ENCODE data around the gene FAF1. TPM values are rescaled to one million over a fixed set of nuclear protein-coding genes. Genes with fewer than 3 reads are reported as not detected.
A peak's percentile ranks its signal among the peaks of the same experiment; 100 is the strongest.

The FAF1 gene
- total and polyA plus RNA-seq, 9 donors = 23.1 to 76.0 (median 57.1) TPM

GRCh38 chr1:50986653-50987052 lies 26.6 kb upstream of the FAF1 start:
- Histone ChIP-seq H3K27me3 (no peaks in the 10 kb centered on the region), H3K36me3 (no peaks in the 10 kb centered on the region), H3K4me3 (no peak overlapping the region), H3K27ac (no peak overlapping the region), H3K4me1 (ENCODE audit: insufficient read depth) (peaks cover 2% of the 10 kb centered on the region), H3K9me3 (no peaks in the 10 kb centered on the region)
- intact Hi-C loops (cut with DNase I) = no loop called here
- TF ChIP-seq POLR2A (IDR thresholded peaks at IDR 0.05) (no peak), EP300 (IDR thresholded peaks at IDR 0.05) (no peak)
- TF ChIP-seq, protein P1, sequence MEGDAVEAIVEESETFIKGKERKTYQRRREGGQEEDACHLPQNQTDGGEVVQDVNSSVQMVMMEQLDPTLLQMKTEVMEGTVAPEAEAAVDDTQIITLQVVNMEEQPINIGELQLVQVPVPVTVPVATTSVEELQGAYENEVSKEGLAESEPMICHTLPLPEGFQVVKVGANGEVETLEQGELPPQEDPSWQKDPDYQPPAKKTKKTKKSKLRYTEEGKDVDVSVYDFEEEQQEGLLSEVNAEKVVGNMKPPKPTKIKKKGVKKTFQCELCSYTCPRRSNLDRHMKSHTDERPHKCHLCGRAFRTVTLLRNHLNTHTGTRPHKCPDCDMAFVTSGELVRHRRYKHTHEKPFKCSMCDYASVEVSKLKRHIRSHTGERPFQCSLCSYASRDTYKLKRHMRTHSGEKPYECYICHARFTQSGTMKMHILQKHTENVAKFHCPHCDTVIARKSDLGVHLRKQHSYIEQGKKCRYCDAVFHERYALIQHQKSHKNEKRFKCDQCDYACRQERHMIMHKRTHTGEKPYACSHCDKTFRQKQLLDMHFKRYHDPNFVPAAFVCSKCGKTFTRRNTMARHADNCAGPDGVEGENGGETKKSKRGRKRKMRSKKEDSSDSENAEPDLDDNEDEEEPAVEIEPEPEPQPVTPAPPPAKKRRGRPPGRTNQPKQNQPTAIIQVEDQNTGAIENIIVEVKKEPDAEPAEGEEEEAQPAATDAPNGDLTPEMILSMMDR (IDR thresholded peaks at IDR 0.05) = no peak
- WGBS, 3 donors = 70 to 71% (median 70%) methylated on average over 4 of the region's 4 CpGs
- DNase-seq = no peak

GRCh38 chr1:50985094-50985493 lies 25.0 kb upstream of the FAF1 start:
- DNase-seq = no peak
- H3K36me3 ChIP-seq = no peaks in the 10 kb centered on the region
- H3K4me1 ChIP-seq (ENCODE audit: insufficient read depth) = peaks cover 2% of the 10 kb centered on the region
- TF ChIP-seq EP300 (IDR thresholded peaks at IDR 0.05) (no peak), POLR2A (IDR thresholded peaks at IDR 0.05) (no peak)
- TF ChIP-seq, protein P1 (IDR thresholded peaks at IDR 0.05) = no peak
- peak overlapping the region in 1 of 2 donors; percentile 30 for H3K27ac ChIP-seq
- H3K4me3 ChIP-seq = no peak overlapping the region
- WGBS, 3 donors = 32 to 63% (median 51%) methylated on average over 1 of the region's 1 CpG
- no peaks in the 10 kb centered on the region for H3K9me3 ChIP-seq
- H3K27me3 ChIP-seq = no peaks in the 10 kb centered on the region
- intact Hi-C loops (cut with DNase I) = no loop called here

GRCh38 chr1:50983219-50983802 lies 23.2 kb upstream of the FAF1 start:
- TF ChIP-seq POLR2A (IDR thresholded peaks at IDR 0.05) (no peak), EP300 (IDR thresholded peaks at IDR 0.05) (no peak)
- TF ChIP-seq, protein P1 (IDR thresholded peaks at IDR 0.05) = no peak
- Histone ChIP-seq H3K36me3 (no peaks in the 10 kb centered on the region), H3K4me1 (ENCODE audit: insufficient read depth) (peaks cover 2% of the 10 kb centered on the region), H3K4me3 (no peak overlapping the region), H3K9me3 (no peaks in the 10 kb centered on the region), H3K27me3 (no peaks in the 10 kb centered on the region), H3K27ac (peak overlapping the region in 1 of 2 donors; percentile 29)
- intact Hi-C loops (cut with DNase I) = no loop called here
- no peak for DNase-seq
- WGBS, 3 donors = 60 to 74% (median 67%) methylated on average over 2 of the region's 2 CpGs

GRCh38 chr1:50982611-50983010 lies 22.5 kb upstream of the FAF1 start:
- Histone ChIP-seq H3K4me1 (ENCODE audit: insufficient read depth) (peaks cover 2% of the 10 kb centered on the region), H3K4me3 (no peak overlapping the region), H3K9me3 (no peaks in the 10 kb centered on the region), H3K36me3 (no peaks in the 10 kb centered on the region), H3K27me3 (no peaks in the 10 kb centered on the region), H3K27ac (peak overlapping the region in 1 of 2 donors; percentile 99)
- intact Hi-C loops (cut with DNase I) = no loop called here
- TF ChIP-seq, protein P1 (IDR thresholded peaks at IDR 0.05) = no peak
- TF ChIP-seq POLR2A (IDR thresholded peaks at IDR 0.05) (no peak), EP300 (IDR thresholded peaks at IDR 0.05) (no peak)
- DNase-seq = no peak
- WGBS, 3 donors = 88 to 95% (median 93%) methylated on average over 3 of the region's 3 CpGs

Data from ovary (tissue), 9 donors.